ENCODE measurements around the gene PLEKHA7. TPM values are rescaled to one million over a fixed set of nuclear protein-coding genes. Genes with fewer than 3 reads are reported as not detected.

The PLEKHA7 gene
- polyA plus RNA-seq, 1 experiment: 0.05 TPM

GRCh38 chr11:16812274-16812673 lies 201.9 kb downstream of the PLEKHA7 start:
- H3K4me3 ChIP-seq (ENCODE audit: low read depth, low read length): no peak overlapping the region
- CTCF ChIA-PET: interaction anchor here (0.9 to 3.9 kb wide), 3 partner anchors 24 to 27 kb away, joined by 3 to 17 read pairs (median 14); no protein-coding TSS in a partner anchor
- TF ChIP-seq, protein P1, sequence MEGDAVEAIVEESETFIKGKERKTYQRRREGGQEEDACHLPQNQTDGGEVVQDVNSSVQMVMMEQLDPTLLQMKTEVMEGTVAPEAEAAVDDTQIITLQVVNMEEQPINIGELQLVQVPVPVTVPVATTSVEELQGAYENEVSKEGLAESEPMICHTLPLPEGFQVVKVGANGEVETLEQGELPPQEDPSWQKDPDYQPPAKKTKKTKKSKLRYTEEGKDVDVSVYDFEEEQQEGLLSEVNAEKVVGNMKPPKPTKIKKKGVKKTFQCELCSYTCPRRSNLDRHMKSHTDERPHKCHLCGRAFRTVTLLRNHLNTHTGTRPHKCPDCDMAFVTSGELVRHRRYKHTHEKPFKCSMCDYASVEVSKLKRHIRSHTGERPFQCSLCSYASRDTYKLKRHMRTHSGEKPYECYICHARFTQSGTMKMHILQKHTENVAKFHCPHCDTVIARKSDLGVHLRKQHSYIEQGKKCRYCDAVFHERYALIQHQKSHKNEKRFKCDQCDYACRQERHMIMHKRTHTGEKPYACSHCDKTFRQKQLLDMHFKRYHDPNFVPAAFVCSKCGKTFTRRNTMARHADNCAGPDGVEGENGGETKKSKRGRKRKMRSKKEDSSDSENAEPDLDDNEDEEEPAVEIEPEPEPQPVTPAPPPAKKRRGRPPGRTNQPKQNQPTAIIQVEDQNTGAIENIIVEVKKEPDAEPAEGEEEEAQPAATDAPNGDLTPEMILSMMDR (IDR thresholded peaks at IDR 0.05; ENCODE audit: low read depth, low read length): no peak
- POLR2A ChIA-PET: no interaction called here
- H3K9me3 ChIP-seq (ENCODE audit: control insufficient read depth, insufficient read depth, low read length): no peaks in the 10 kb centered on the region
- no peak for DNase-seq (ENCODE audit: low read depth, low spot score)
- H3K27me3 ChIP-seq (ENCODE audit: control insufficient read depth, insufficient read depth, low read length): peaks cover 55% of the 10 kb centered on the region
- no peak overlapping the region for H3K27ac ChIP-seq (ENCODE audit: low read depth, low read length)

DNA sequence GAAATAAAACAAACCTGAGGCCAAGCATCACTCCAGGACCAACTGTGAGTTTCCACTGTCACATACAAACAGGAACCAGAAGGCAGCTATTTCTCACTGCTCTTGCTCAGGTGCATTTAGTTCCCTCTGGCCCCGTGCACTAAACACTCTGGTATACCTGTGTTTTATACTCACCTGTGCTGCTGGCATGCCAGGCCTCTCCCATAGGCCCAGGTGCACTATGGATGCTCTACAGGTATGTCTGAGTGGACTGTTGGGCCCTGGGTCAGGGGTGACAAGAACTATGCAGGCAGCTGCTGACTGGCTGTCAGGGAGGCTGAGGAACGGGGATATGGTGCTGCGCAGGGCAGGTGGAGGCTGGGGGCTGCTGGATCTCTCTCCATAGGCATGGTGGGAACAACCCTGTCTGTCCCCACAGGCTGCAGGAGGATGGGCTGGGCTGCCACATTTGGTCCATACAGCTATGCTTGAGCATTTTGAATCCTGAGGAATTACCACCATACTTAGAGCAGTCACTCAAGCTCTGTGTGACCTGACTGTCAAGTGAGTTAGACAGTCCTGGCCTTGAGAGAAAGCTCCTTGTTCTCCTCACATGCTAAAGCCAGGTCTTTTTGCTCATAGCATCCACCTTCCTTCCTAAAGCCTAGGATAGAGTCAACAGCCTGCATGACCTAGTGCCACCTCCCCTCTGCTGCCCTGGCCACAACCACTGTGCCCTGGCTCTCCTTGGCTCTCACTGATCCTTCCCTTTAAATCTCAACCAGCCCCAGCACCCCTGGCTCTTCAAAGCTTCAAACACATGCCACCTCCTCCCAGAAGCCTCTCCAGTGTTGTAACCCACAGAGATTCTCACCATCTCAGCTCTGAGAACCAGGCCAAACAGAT lies 202.8 kb downstream of the PLEKHA7 start:
- H3K9me3 ChIP-seq (ENCODE audit: control insufficient read depth, insufficient read depth, low read length): no peaks in the 10 kb centered on the region
- H3K4me3 ChIP-seq (ENCODE audit: low read depth, low read length): no peak overlapping the region
- H3K27me3 ChIP-seq (ENCODE audit: control insufficient read depth, insufficient read depth, low read length): peaks cover 55% of the 10 kb centered on the region
- DNase-seq (ENCODE audit: low read depth, low spot score): no peak
- ChIA-PET POLR2A (no interaction called here), CTCF (interaction anchor here (0.9 to 7.3 kb wide), 5 partner anchors 9 to 253 kb away, joined by 3 to 69 read pairs (median 5); no protein-coding TSS in a partner anchor)
- TF ChIP-seq, protein P1 (IDR thresholded peaks at IDR 0.05; ENCODE audit: low read depth, low read length): no peak
- no peak overlapping the region for H3K27ac ChIP-seq (ENCODE audit: low read depth, low read length)

DNA sequence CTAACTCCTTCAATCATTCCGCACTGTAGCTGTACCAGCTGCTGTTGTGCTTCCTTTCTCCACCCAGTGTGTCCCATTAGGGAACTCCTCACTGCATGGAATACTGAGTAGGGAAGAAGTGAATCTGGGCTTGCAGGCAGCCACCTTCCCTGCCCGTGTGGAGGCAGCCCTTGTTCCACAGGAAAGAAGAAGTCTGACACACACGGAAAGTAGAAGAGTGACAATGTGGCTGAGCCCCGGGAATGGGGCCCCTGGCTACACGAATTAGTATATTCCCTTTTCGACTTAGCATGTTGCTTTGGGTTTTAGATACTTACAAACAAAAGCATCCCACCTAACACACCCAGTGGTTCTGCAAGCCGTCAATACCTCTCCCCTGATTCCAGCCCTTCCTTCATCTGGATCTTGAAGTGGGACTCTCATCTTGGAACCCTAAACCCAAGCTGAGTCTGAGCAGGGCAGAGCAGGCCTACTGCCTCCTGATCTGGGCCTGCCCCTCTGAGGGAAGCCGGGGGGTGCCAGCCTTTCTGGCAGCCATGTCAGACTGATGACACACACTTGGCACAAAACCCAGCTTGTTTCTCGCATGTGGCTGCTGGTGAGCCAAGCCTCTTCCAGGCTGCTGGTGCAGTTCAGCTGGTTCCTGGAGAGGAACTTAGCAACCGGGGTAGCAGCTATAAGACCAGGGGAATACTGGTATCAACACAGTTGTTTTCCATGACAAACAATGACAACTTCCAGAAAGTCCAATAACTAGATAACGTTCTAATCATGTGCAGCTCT lies 204.1 kb downstream of the PLEKHA7 start:
- CTCF ChIA-PET: interaction anchor here (1.0 to 7.3 kb wide), 4 partner anchors 11 to 254 kb away, joined by 5 to 69 read pairs (median 10); no protein-coding TSS in a partner anchor
- no peak for DNase-seq (ENCODE audit: low read depth, low spot score)
- H3K9me3 ChIP-seq (ENCODE audit: control insufficient read depth, insufficient read depth, low read length): no peaks in the 10 kb centered on the region
- TF ChIP-seq, protein P1 (IDR thresholded peaks at IDR 0.05; ENCODE audit: low read depth, low read length): no peak
- no peak overlapping the region for H3K27ac ChIP-seq (ENCODE audit: low read depth, low read length)
- H3K4me3 ChIP-seq (ENCODE audit: low read depth, low read length): no peak overlapping the region
- H3K27me3 ChIP-seq (ENCODE audit: control insufficient read depth, insufficient read depth, low read length): peaks cover 47% of the 10 kb centered on the region
- POLR2A ChIA-PET: no interaction called here

- Histone ChIP-seq H3K27ac (ENCODE audit: low read depth, low read length) (no peak overlapping the region), H3K9me3 (ENCODE audit: control insufficient read depth, insufficient read depth, low read length) (no peaks in the 10 kb centered on the region), H3K4me3 (ENCODE audit: low read depth, low read length) (no peak overlapping the region), H3K27me3 (ENCODE audit: control insufficient read depth, insufficient read depth, low read length) (peaks cover 26% of the 10 kb centered on the region)
- ChIA-PET CTCF (interaction anchor here (0.7 to 7.3 kb wide), 3 partner anchors 13 to 19 kb away, joined by 6 to 69 read pairs (median 8); no protein-coding TSS in a partner anchor), POLR2A (interaction anchor here (0.6 kb wide), 1 partner anchor 469 kb away, joined by 3 read pairs; the partner anchor contains the start of gene NUCB2)
- no peak for DNase-seq (ENCODE audit: low read depth, low spot score)
- TF ChIP-seq, protein P1 (IDR thresholded peaks at IDR 0.05; ENCODE audit: low read depth, low read length): no peak
These were observed 206.9 kb downstream of the PLEKHA7 start for GRCh38 chr11:16807306-16807705.

Data from AG04450 (cell line).